Measurements from ENCODE around the gene GOLGA1. TPM values are rescaled to one million over a fixed set of nuclear protein-coding genes. Genes with fewer than 3 reads are reported as not detected.
"Not testable (repeated sequence)": the region's sequence is repeated elsewhere in the genome, so short reads cannot be mapped to it uniquely, and the experiment has no call there.

Gene GOLGA1
- total RNA-seq, 2 donors from 2014 or later, result 19.1 to 23.2 TPM

DNA sequence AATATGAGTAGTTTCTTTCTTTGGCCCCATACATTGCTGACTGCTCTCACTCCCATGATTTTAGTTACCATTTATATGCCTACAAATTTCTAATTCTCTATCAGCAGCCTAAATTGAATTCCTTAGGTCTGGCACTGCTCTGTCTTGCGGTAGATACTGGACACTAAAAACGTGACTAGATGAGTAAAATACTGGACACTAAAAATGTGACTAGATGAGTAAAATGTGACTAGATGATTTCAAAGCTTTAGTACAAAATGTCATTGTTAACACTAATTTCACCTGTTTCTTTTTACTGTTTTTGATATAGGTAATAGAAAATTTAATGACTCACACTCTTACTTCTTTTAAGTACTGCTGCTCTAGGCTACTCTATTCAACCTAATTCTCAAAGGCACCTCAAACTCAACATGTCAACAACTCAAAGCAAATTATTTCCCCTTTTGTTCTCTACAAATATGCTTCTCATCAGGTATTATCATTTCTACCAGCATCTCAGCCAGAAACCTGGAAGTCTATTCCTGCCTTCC lies 31.4 kb upstream of the GOLGA1 start:
- H3K9me3 ChIP-seq, result no peaks in the 10 kb centered on the region
- H3K4me3 ChIP-seq, result no peak overlapping the region
- DNase-seq, result no peak
- no peaks in the 10 kb centered on the region for H3K4me1 ChIP-seq
- H3K36me3 ChIP-seq, result no peaks in the 10 kb centered on the region
- intact Hi-C loops (cut with DNase I), result no loop called here
- no peak for TF ChIP-seq CTCF (IDR thresholded peaks at IDR 0.05)
- no peak overlapping the region for H3K27ac ChIP-seq
- H3K9ac ChIP-seq (ENCODE audit: low read depth in 2 of 2, low read length in 2 of 2), result no peak overlapping the region
- H3K27me3 ChIP-seq, result no peaks in the 10 kb centered on the region

GRCh38 chr9:124969401-124969800 lies 28.5 kb upstream of the GOLGA1 start:
- TF ChIP-seq CTCF (IDR thresholded peaks at IDR 0.05), result no peak
- intact Hi-C loops (cut with DNase I), result no loop called here
- Histone ChIP-seq H3K36me3 (no peaks in the 10 kb centered on the region), H3K4me1 (no peaks in the 10 kb centered on the region), H3K27me3 (no peaks in the 10 kb centered on the region), H3K9ac (ENCODE audit: low read depth in 2 of 2, low read length in 2 of 2) (no peak overlapping the region), H3K9me3 (no peaks in the 10 kb centered on the region), H3K27ac (no peak overlapping the region), H3K4me3 (no peak overlapping the region)
- DNase-seq, result no peak

- intact Hi-C loops (cut with DNase I), result no loop called here
- no peaks in the 10 kb centered on the region for H3K36me3 ChIP-seq
- no peaks in the 10 kb centered on the region for H3K9me3 ChIP-seq
- no peak overlapping the region for H3K27ac ChIP-seq
- H3K4me3 ChIP-seq, result no peak overlapping the region
- H3K27me3 ChIP-seq, result no peaks in the 10 kb centered on the region
- TF ChIP-seq CTCF (IDR thresholded peaks at IDR 0.05), result no peak
- no peak for DNase-seq
- no peaks in the 10 kb centered on the region for H3K4me1 ChIP-seq
- H3K9ac ChIP-seq (ENCODE audit: low read depth in 2 of 2, low read length in 2 of 2), result no peak overlapping the region
These were observed 27.4 kb upstream of the GOLGA1 start for GRCh38 chr9:124968238-124968637.

DNA sequence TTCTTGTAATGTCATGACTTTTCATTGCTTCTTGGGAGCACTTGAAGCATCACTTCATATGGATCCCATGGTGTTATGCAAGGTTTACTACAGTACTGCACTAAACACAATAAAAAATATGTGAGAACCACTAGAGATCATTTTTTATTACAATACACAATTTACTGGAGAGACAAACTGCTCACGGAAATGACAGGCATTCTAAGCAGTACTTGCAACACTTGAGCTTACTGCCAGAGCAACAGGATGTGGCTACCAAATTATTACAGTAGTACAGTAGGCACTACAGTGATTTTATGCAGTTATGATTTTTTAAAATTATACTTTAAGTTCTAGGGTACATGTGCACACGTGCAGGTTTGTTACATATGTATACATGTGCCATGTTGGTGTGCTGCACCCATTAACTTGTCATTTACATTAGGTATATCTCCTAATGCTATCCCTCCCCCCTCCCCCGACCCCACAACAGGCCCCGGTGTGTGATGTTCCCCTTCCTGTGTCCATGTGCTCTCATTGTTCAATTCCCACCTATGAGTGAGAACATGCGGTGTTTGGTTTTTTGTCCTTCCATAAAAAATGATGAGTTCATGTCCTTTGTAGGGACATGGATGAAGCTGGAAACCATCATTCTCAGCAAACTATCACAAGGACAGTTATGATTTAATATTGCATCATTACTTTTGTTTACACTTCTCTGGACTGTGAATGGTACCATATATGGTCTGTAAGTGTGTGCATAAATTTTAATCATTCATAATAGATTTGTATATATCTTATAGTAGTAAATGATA lies 25.1 kb upstream of the GOLGA1 start:
- intact Hi-C loops (cut with DNase I); H3K4me3 ChIP-seq; H3K27me3 ChIP-seq; H3K9ac ChIP-seq (ENCODE audit: low read depth in 2 of 2, low read length in 2 of 2); H3K27ac ChIP-seq; H3K36me3 ChIP-seq; H3K4me1 ChIP-seq; DNase-seq; H3K9me3 ChIP-seq: not testable (repeated sequence)

GRCh38 chr9:124964604-124965003 lies 23.7 kb upstream of the GOLGA1 start:
- no peak for DNase-seq
- H3K4me1 ChIP-seq, result no peaks in the 10 kb centered on the region
- no peak overlapping the region for H3K9ac ChIP-seq (ENCODE audit: low read depth in 2 of 2, low read length in 2 of 2)
- no peak overlapping the region for H3K4me3 ChIP-seq
- no peak overlapping the region for H3K27ac ChIP-seq
- intact Hi-C loops (cut with DNase I), result no loop called here
- no peak for TF ChIP-seq CTCF (IDR thresholded peaks at IDR 0.05)
- H3K36me3 ChIP-seq, result no peaks in the 10 kb centered on the region
- no peaks in the 10 kb centered on the region for H3K9me3 ChIP-seq
- H3K27me3 ChIP-seq, result no peaks in the 10 kb centered on the region

GRCh38 chr9:124964056-124964455 lies 23.2 kb upstream of the GOLGA1 start:
- no peak overlapping the region for H3K27ac ChIP-seq
- intact Hi-C loops (cut with DNase I), result no loop called here
- H3K36me3 ChIP-seq, result no peaks in the 10 kb centered on the region
- H3K9ac ChIP-seq (ENCODE audit: low read depth in 2 of 2, low read length in 2 of 2), result no peak overlapping the region
- no peaks in the 10 kb centered on the region for H3K27me3 ChIP-seq
- no peak overlapping the region for H3K4me3 ChIP-seq
- H3K9me3 ChIP-seq, result no peaks in the 10 kb centered on the region
- TF ChIP-seq CTCF (IDR thresholded peaks at IDR 0.05), result no peak
- no peak for DNase-seq
- no peaks in the 10 kb centered on the region for H3K4me1 ChIP-seq

All from colonic mucosa (tissue), 4 donors.